C4-2B (cell line): Measurements from ENCODE around the gene BCR.

Source experiments
- H3K27ac ChIP-seq: fragments of 450-650 bp; 2 replicates; pipeline ENCODE4 v1.5.1; 2017
- ZFX ChIP-seq: fragments of 450-650 bp; IDR thresholded peaks from 2 replicates; pipeline ENCODE4 v1.6.1; 2017
- TF ChIP-seq, protein P1 (sequence below): fragments of 450-650 bp; conservative IDR thresholded peaks from 2 replicates; pipeline ENCODE4 v1.5.1; 2017; ENCODE audit warnings: mild to moderate bottlenecking

Gene BCR

GRCh38 chr22:23193196-23193827 is 13.0 kb downstream of the BCR start:
- no peak for TF ChIP-seq ZFX
- TF ChIP-seq, protein P1, sequence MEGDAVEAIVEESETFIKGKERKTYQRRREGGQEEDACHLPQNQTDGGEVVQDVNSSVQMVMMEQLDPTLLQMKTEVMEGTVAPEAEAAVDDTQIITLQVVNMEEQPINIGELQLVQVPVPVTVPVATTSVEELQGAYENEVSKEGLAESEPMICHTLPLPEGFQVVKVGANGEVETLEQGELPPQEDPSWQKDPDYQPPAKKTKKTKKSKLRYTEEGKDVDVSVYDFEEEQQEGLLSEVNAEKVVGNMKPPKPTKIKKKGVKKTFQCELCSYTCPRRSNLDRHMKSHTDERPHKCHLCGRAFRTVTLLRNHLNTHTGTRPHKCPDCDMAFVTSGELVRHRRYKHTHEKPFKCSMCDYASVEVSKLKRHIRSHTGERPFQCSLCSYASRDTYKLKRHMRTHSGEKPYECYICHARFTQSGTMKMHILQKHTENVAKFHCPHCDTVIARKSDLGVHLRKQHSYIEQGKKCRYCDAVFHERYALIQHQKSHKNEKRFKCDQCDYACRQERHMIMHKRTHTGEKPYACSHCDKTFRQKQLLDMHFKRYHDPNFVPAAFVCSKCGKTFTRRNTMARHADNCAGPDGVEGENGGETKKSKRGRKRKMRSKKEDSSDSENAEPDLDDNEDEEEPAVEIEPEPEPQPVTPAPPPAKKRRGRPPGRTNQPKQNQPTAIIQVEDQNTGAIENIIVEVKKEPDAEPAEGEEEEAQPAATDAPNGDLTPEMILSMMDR, result no peak
- H3K27ac ChIP-seq, result peak overlapping the region; percentile 70

DNA sequence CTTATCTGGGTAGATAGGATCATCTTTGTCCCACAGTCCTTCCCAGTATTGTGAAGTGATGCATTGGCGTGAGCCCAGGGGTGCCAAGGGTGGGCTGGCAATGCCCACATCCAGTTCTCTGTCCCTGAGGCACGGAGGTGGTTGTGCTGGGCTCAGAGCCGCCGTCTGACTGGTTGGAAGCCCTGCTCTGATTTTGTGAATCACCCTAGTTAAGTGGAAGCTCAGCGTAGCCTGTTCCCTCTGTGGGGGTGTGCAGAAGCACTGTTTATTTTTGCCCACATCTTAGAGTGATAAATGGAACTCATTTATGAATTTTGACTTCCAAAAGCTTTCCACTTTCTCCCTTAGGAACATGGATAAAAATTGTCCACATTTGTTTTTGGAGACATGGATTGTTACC is 13.6 kb downstream of the BCR start:
- TF ChIP-seq, protein P1, result no peak
- TF ChIP-seq ZFX, result no peak
- no peak overlapping the region for H3K27ac ChIP-seq

DNA sequence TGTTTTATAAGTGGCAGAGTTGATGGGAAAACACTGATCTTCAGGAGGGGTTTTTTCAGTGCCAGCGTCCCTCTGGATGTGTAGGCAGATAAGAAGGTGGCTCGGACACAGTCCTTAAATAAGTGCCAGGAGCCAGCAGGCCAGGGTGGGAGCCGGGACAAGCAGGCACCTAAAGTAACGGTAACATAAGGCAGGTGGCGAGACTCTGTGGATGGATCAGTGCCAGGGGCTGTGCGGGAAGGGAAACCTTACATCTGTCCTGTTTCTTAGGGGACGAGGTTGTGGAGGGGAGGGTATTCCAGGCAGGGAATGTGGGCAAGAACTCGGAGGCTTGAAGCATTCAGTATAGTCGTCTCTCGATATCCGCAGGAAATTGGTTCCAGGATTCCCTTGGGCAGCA is 15.9 kb downstream of the BCR start:
- TF ChIP-seq, protein P1, result no peak
- TF ChIP-seq ZFX, result no peak
- no peak overlapping the region for H3K27ac ChIP-seq

DNA sequence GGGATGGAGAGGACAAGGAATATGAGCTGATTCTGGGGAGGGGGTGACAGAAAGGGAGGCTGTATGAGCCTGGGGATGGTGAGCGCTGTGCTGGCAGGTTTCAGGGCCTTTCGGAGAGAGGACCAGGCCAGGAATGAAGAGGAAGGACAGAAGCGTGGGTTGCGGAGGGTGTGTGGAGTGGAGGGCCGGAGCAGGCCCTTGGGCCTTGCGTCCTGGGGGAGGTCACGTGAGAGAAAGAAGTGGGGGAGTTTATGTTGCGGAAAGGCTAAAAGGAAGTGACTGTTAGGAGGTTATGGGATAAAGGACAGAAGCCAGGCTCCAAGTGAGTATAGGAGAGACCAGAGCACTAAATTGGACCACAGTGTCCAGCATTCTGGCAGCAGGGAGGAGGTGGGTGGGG is 17.5 kb downstream of the BCR start:
- no peak for TF ChIP-seq ZFX
- TF ChIP-seq, protein P1, result no peak
- H3K27ac ChIP-seq, result no peak overlapping the region

GRCh38 chr22:23199159-23199558 is 18.9 kb downstream of the BCR start:
- TF ChIP-seq, protein P1, result no peak
- TF ChIP-seq ZFX, result no peak
- H3K27ac ChIP-seq, result no peak overlapping the region

- no peak overlapping the region for H3K27ac ChIP-seq
- TF ChIP-seq, protein P1, result no peak
- no peak for TF ChIP-seq ZFX
These were observed 20.6 kb downstream of the BCR start for GRCh38 chr22:23200898-23201297.

DNA sequence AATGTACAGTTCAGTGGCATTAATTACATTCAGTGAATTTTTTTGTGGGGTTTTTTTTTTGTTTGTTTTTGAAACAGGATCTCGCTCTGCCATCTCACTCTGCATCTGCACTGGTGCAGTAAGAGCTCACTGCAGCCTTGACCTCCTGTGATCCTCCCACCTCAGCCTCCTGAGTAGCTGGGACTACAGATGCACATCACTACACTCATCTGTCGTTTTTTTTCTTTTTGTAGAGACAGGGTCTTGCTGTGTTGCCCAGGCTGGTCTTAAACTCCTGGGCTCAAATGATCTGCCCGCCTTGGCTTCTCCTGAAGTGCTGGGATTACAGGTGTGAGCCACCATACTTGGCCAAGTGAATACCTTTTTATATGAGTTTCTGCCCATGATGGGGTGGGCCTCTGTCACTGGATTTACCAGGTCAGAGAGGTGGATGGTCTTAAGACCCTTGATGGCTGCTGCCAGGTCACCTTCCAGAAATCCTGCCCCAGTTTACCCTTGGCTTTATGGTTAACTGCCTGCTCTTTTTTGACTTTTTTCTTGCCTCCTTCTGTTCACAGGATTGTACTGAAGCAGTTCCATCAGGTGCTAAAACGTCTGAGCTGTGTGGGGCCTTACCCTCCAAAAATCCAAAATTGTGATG is 22.6 kb downstream of the BCR start:
- no peak for TF ChIP-seq ZFX
- no peak overlapping the region for H3K27ac ChIP-seq
